ENCODE results near the gene CCNYL1. TPM values are rescaled to one million over a fixed set of nuclear protein-coding genes. Genes with fewer than 3 reads are reported as not detected.
"Not testable (repeated sequence)": the region's sequence is repeated elsewhere in the genome, so short reads cannot be mapped to it uniquely, and the experiment has no call there.

CCNYL1 gene
- total and polyA plus RNA-seq, 2 donors (not counting 1 experiment from before 2014, with no cell fraction given) = 8.8 to 18.4 TPM

- Histone ChIP-seq H3K4me3 (replicated peaks in 1 of 4; ENCODE audit: control extremely low read depth in 1 of 4, insufficient read depth in 1 of 4, low read depth in 3 of 4, low read length in 4 of 4) (no peak overlapping the region), H2AFZ (ENCODE audit: low read length) (no peak overlapping the region), H3K36me3 (ENCODE audit: control insufficient read depth, insufficient read depth, low read length) (no peaks in the 10 kb centered on the region), H4K20me1 (ENCODE audit: control insufficient read depth, extremely low read depth, insufficient read depth, low read length) (no peaks in the 10 kb centered on the region), H3K9ac (ENCODE audit: insufficient read depth, low read length) (no peak overlapping the region), H3K27ac (ENCODE audit: insufficient read depth, low read length) (no peak overlapping the region), H3K9me3 (ENCODE audit: control insufficient read depth, insufficient read depth, low read depth, low read length) (no peaks in the 10 kb centered on the region), H3K4me1 (ENCODE audit: control insufficient read depth, extremely low read depth, insufficient read depth, low read length) (peaks cover 4% of the 10 kb centered on the region), H3K27me3 (ENCODE audit: control insufficient read depth, insufficient read depth, low read length) (no peaks in the 10 kb centered on the region), H3K79me2 (ENCODE audit: control insufficient read depth, insufficient read depth, low read length) (no peaks in the 10 kb centered on the region), H3K4me2 (ENCODE audit: extremely low read depth, insufficient read depth, low read length) (no peak overlapping the region)
- no peak for TF ChIP-seq EZH2 (IDR thresholded peaks at IDR 0.05; ENCODE audit: low read length, missing control alignments)
- TF ChIP-seq CTCF (conservative IDR thresholded peaks at IDR 0.05 in 1 of 2, IDR thresholded peaks at IDR 0.05 in 1 of 2; ENCODE audit: low read depth in 1 of 2, low read length in 2 of 2) = no peak
- DNase-seq (ENCODE audit: low read depth in 2 of 2) = no peak
Measured at GRCh38 chr2:207686812-207687211, 24.6 kb upstream of the CCNYL1 start.

- TF ChIP-seq CTCF (conservative IDR thresholded peaks at IDR 0.05 in 1 of 2, IDR thresholded peaks at IDR 0.05 in 1 of 2; ENCODE audit: low read depth in 1 of 2, low read length in 2 of 2) = no peak
- no peak for TF ChIP-seq EZH2 (IDR thresholded peaks at IDR 0.05; ENCODE audit: low read length, missing control alignments)
- no peaks in the 10 kb centered on the region for H3K27me3 ChIP-seq (ENCODE audit: control insufficient read depth, insufficient read depth, low read length)
- no peak overlapping the region for H3K4me3 ChIP-seq (replicated peaks in 1 of 4; ENCODE audit: control extremely low read depth in 1 of 4, insufficient read depth in 1 of 4, low read depth in 3 of 4, low read length in 4 of 4)
- H3K4me1 ChIP-seq (ENCODE audit: control insufficient read depth, extremely low read depth, insufficient read depth, low read length) = peaks cover 4% of the 10 kb centered on the region
- no peaks in the 10 kb centered on the region for H4K20me1 ChIP-seq (ENCODE audit: control insufficient read depth, extremely low read depth, insufficient read depth, low read length)
- DNase-seq (ENCODE audit: low read depth in 2 of 2) = no peak
- no peak overlapping the region for H3K27ac ChIP-seq (ENCODE audit: insufficient read depth, low read length)
- H2AFZ ChIP-seq (ENCODE audit: low read length) = no peak overlapping the region
- no peaks in the 10 kb centered on the region for H3K79me2 ChIP-seq (ENCODE audit: control insufficient read depth, insufficient read depth, low read length)
- no peaks in the 10 kb centered on the region for H3K36me3 ChIP-seq (ENCODE audit: control insufficient read depth, insufficient read depth, low read length)
- no peak overlapping the region for H3K4me2 ChIP-seq (ENCODE audit: extremely low read depth, insufficient read depth, low read length)
- H3K9me3 ChIP-seq (ENCODE audit: control insufficient read depth, insufficient read depth, low read depth, low read length) = no peaks in the 10 kb centered on the region
- no peak overlapping the region for H3K9ac ChIP-seq (ENCODE audit: insufficient read depth, low read length)
Measured at GRCh38 chr2:207688597-207688996, 22.8 kb upstream of the CCNYL1 start.

- not testable (repeated sequence) for H3K36me3 ChIP-seq (ENCODE audit: control insufficient read depth, insufficient read depth, low read length); H3K79me2 ChIP-seq (ENCODE audit: control insufficient read depth, insufficient read depth, low read length); H3K27me3 ChIP-seq (ENCODE audit: control insufficient read depth, insufficient read depth, low read length); H3K4me3 ChIP-seq (replicated peaks in 1 of 4; ENCODE audit: control extremely low read depth in 1 of 4, insufficient read depth in 1 of 4, low read depth in 3 of 4, low read length in 4 of 4); H3K4me2 ChIP-seq (ENCODE audit: extremely low read depth, insufficient read depth, low read length); DNase-seq (ENCODE audit: low read depth in 2 of 2); H3K9ac ChIP-seq (ENCODE audit: insufficient read depth, low read length); H2AFZ ChIP-seq (ENCODE audit: low read length); H3K27ac ChIP-seq (ENCODE audit: insufficient read depth, low read length); H4K20me1 ChIP-seq (ENCODE audit: control insufficient read depth, extremely low read depth, insufficient read depth, low read length); H3K9me3 ChIP-seq (ENCODE audit: control insufficient read depth, insufficient read depth, low read depth, low read length); H3K4me1 ChIP-seq (ENCODE audit: control insufficient read depth, extremely low read depth, insufficient read depth, low read length)
Measured at GRCh38 chr2:207690845-207691461, 20.5 kb upstream of the CCNYL1 start.

All from fibroblast of lung (primary cell).